GM20431 (cell line): ENCODE results near the gene SLC2A14.
"Not testable (repeated sequence)": the region's sequence is repeated elsewhere in the genome, so short reads cannot be mapped to it uniquely, and the experiment has no call there.

Source experiments
- in situ Hi-C: fragments of 300-500 bp; cut with MseI, MboI; formaldehyde crosslinking; loops from one replicate; pipeline ENCODE4 v1.15.0; 2020; ENCODE audit warnings: low sequenced_read_pairs; ENCODE audit not compliant: unreplicated experiment

SLC2A14 gene

DNA sequence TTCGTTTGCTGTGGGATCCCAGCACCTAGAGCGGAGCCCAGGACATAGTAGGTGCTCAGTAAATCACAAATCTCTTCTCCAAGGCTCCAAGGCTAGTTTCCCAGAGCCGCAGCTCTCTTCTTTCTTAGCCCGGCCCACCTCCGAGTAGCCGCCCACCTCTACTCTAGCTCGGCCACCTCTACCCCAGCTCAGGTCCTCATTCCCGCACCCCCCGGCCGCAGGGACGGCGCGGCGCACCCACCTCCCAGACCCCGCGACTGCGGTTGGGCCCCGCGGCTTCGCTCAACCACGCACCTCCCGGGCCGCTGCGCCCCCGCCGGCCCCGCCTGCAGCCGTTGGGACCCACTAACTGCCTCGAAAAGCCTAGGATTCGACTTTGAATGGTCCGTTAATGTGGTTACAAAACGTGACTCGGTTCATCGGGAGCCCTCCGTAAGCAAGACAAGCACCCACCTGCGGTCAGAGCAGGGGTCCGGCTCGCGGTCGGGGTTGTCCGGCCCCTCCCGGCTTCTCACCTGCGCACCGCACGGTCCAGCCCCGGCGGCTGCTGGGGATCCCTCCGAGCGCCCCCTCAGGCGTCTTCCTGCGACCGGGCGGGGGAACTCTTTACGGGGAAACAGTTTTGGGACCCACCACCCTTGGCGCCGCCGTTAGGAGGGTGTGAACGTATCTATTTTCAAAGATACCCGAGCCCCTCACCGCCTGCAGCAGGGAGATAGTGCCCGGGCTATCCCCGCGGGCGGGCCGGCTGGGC lies at the start of gene SLC2A14:
Gene SLC2A14 (minus strand): TSS at position 350 of the 754 bp plus-strand sequence. CDS start 3,035 bp downstream, outside the sequence.
- in situ Hi-C loops: no loop called here

DNA sequence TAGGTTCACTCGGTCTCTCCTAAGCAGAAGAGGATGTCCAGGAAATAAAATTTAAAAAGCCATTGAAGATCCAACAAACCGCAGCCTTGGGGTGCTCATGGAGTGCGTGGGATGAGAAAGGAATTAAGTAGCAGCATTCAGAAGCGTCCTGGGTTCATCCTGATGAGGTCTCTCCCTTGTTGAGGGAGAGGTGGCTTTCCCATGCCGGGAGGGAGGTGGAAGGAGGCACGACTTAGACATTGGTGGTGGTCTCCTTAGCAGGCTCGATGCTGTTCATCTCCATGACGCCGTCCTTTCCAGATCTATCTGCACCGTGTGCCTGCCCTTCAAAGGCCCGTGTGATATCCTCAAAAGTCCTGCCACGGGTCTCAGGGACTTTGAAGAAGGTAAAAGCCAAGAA lies 48.5 kb upstream of the SLC2A14 start:
- in situ Hi-C loops: not testable (repeated sequence)

DNA sequence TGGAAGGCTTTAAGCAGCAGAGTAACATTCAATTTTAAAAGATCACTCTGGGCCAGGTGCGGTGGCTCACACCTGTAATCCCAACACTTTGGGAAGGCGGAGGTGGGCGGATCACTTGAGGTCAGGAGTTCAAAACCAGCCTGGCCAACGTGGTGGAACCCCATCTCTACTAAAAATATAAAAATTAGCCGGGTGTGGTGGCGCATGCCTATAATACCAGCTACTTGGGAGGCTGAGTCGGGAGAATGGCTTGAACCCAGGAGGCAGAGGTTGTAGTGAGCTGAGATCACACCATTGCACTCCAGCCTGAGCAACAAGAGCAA lies 45.5 kb upstream of the SLC2A14 start:
- in situ Hi-C loops: not testable (repeated sequence)

DNA sequence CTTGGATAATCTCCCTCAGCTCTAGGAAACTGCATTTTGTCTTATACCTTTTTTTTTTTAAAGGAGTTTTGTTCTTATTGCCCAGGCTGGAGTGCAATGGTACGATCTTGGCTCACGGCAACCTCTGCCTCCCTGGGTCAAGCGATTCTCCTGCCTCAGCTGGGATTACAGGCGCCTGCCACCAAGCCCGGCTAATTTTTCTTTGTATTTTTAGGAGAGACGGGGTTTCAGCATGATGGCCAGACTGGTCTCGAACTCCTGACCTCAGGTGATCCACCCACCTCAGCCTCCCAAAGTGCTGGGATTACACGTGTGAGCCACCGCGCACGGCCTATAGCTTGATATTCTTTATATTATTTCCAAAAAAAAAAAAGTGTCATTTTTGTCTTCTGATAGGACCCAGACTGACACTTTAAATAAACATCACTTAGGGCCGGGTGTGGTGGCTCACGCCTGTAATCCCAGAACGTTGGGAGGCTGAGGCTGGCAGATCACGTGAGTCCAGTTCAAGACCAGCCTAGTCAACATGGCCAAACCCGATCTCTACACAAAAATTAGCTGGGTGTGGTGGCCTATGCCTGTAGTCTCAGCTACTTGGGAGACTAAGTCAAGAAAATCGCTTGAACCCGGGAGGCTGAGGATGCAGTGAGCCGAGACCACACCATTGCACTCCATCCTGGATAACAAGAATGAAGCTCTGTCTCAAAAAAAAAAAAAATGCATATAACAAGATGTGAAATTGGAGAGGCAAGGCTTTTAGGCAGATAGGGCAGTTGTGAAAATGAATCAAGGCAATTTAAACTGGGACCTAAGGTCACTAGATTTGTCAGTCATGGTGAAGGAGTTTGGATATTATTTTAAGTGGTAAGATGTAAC lies 44.9 kb upstream of the SLC2A14 start:
- in situ Hi-C loops: no loop called here

DNA sequence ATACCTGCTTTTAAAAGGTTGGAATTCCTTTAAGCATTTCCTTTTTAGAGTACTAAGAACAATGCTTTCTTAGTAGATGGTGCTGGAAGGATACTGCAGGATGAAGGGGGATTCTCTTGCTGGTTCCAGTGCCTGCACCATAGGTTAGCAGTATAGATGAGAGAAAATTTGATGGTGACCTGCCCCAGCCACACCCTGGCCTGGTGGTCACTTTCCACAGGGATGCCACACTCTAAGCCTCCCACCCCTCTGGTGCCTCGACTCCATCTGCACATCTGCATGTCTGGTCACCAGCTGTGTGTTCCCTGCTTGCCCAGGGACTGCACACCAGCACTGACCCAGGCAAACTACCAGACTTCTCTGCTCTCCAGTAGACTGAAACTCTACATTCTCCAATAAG lies 44.2 kb upstream of the SLC2A14 start:
- in situ Hi-C loops: no loop called here

DNA sequence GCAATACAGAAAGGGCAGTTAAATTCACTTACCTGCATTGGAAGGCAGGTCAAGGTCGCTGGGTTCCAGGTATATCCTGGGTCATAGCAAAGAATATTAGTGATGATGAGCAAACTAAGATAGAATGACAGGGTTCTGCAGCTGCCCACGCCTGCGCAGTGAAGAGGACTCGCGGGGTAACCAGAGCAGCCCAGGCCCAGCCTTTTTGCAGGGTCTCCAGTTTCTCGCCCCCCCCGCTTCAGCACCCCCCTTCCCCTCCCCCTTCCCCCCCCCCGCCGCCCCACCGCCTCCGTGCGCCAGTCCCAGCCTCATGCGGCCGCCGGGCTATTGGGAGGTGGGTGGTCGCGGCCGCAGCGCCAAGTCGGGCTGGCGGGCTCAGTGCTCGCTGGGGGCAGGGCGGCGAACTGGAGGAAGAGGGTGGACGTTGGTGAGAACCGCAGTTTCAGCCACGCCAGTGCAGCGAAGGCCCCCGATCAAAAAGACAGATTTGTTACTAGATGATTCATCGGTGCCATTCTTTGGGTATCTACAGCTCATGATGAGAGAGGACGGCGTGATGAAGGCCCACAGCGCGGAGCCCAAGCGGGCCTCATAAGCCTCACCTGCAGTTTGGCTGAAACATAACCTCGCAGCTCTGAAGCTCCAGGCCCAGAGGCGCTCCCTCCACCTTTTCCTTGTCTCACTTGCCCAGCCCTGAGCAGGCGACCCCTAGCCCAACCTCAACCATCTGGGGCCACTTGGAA lies 43.1 kb upstream of the SLC2A14 start:
- in situ Hi-C loops: no loop called here

DNA sequence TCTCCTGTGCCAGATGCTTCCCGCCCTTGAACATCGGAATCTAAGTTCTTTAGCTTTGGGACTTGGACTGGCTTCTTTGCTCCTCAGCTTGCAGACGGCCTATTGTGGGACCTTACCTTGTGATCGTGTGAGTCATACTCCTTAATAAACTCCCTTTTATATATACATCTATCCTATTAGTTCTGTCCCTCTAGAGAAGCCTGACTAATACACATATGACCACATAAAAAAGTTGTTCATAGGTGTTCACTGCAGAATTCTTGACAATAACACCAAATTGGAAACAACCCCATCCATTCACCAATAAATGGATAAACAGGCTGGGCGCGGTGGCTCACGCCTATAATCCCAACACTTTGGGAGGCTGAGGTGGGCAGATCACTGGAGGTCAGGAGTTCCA lies 37.4 kb upstream of the SLC2A14 start:
- in situ Hi-C loops: not testable (repeated sequence)

DNA sequence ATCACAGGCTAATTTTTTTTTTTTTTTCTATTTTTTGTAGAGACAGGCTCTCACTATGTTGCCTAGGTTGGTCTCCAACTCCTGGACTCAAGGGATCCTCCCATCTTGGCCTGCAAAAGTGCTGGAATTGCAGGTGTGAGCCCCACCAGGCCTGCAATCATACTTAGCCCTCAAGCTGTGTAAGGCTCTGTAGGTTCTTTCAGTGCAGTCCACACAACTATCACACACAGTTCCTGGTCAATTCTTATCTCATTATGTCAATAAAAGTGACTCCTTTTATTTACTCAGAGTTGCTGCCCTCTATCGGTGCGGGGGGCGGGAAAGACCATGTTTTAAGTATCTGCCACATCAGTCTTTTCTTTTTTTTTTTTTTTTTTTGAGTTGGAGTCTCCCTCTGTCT lies 34.3 kb upstream of the SLC2A14 start:
- in situ Hi-C loops: no loop called here

DNA sequence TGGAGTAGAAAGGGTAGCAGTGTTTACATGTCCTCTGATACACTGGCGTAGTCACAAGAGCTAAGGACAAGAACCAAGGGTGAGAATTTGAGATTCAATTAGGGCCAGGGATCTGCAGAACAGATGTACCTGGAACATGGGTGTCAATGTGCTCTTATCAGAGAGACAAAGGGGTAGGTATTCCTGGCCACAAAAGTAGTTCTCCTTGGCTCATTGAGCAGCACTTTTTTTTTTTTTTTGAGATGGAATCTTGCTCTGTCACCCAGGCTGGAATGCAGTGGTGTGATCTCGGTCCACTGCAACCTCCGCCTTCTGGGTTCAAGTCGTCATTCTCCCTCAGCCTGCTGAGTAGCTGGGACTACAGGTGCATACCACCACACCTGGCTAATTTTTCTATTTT lies 33.6 kb upstream of the SLC2A14 start:
- in situ Hi-C loops: not testable (repeated sequence)

DNA sequence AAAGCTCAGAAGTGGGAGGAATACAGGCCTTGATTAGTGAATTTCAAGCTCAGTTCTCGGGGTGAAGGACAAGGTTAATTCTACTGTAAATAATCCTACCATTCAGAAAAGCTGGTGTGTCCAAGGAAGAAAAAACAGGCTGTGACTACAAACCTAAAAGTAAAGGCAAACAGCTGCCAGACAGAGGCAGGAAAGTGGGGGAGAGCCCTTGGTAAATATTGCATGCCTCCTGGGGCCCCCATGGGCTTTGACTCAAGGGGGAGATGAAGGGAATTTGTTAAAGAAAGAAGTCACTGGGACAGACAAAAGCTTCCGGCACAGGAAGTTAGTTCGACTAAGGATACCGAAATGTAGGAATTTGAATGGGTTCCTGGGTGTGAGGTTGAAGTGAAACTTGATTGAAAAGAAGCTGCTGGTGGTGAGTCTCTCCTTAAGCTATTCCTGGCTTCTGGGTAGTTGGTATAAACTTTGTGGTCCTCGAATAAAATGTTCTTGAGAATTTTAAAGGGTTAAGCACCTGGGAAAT lies 32.9 kb upstream of the SLC2A14 start:
- in situ Hi-C loops: not testable (repeated sequence)

DNA sequence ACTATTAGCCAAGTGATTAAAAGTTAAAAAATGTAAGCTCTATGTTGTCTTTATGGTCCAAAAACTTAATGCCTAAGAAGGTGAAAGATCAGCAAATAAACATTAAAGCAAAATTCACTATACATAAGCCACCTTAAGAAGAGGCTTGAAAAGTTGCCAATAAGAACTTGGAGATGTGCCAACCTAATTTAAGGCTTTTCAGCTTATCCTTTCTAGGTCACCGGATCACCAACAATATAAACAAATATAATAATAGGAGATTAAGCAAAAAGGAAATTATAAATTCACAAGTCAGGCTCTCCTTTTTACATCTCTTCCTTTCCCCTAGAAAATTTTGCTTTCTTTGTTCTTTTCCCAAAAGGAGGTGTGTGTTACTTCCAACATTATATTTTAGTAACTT lies 32.4 kb upstream of the SLC2A14 start:
- in situ Hi-C loops: no loop called here

DNA sequence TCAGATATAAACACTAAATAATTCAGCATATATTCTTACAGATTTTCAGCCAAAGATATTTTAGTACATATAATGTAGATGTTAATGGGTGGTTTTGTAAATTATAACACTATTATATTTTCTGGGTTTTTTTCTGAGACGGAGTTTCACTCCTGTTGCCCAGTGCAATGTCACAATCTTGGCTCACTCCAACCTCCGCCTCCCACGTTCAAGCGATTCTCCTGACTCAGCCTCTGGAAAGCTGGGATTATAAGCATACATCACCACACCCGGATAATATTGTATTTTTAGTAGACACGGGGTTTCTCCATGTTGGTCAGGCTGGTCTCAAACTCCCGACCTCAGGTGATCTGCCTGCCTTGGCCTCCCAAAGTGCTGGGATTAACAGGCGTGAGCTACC lies 29.7 kb upstream of the SLC2A14 start:
- in situ Hi-C loops: not testable (repeated sequence)

DNA sequence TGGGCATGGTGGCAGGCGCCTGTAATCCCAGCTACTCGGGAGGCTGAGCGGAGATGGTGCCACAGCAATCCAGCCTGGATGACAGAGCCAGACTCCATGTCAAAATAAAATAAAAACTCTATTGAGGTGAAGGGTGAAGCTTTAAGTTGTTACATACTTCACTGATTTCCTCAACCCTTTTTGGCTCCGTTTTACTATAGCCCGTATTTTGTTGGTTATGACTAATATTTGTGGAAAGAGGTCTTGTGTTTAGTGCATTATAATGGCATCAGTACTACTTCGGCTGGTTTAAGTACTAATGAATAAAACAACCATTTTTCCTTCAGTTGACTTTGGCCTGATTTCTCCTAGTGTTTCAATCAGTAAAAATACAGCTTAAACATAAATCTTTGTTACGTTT lies 27.0 kb upstream of the SLC2A14 start:
- in situ Hi-C loops: no loop called here

DNA sequence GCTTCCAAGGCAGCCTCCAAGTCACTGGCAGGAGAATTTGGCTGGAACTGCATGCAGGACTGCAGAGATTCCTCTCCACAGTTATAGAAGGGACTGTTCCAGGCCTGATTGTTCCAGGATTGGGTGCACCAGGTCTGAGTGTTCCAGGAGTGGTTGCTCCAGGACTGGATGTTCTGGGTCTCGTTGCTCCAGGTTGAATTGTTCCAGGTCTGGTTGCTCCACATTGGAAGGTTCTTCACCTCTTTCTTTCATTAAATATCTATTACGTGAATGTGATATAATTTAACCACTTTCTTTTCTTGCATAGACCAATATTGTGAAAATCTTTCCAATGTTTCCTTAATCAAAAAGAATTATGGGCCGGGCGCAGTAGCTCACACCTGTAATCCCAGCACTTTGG lies 24.0 kb upstream of the SLC2A14 start:
- in situ Hi-C loops: not testable (repeated sequence)

DNA sequence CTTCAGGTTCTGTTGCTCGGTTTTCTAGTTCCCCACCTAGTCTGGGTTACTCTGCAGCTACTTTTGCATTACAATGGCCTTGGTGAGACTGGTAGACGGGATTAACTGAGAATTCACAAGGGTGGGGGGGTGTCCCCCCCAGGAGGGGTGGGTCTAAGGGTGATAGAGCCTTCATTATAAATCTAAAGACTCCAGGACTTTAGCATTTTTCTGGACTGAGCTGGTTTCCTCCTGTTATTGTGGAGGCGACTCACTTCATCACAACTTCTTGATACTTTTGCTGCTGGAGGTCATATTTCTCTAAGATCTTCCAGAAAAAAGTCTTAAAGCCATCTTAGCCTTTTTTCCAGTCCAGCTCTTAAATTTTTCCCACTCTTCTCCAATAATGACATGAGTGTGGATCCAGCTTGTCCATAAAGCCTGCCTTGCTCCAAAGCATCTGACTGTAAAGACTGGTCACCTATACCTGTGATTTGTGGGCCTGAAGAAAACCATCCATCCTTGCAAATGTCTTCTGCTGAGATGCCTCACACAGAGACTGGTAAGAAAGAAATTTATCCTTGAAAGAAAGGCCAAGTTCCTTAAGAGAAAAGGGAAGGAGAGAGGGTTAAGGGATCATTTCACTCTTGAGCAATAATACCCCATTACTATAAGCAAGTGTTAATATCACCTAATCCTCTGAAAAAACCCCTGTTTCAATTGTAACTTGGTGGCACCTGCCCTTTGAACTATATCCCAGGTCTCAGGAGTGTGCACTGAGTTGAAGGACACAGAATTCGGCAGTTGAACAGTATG lies 19.7 kb upstream of the SLC2A14 start:
- in situ Hi-C loops: no loop called here

DNA sequence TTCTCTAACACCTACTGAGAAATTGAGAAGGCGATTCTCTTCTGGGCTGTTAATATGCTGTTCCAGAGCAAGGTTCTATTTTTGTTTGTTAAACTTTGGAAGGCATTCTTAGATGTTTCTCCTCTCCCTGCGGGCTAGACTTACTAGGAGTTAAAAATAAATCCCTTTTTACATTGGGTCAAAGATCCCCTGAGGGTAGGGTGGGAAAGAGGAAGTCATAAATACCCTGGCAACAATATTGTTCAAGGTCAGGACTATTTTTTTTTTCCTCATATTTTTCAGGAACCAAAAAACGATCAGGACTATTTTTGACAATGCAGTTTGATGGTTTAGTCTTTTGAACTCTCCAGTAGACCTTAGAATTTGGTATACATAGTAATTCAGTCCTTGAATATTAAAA lies 12.0 kb upstream of the SLC2A14 start:
- in situ Hi-C loops: no loop called here

DNA sequence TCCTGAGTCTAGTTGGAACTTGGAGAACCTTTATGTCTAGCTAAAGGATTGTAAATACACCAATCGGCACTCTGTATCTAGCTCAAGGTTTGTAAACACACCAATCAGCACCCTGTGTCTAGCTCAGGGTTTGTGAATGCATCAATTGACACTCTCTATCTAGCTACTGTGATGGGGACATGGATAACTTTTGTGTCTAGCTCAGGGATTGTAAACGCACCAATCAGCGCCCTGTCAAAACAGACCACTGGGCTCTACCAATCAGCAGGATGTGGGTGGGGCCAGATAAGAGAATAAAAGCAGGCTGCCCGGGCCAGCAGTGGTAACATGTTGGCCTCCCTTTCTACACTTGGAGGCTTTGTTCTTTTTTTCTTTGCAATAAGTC lies 9.0 kb upstream of the SLC2A14 start:
- in situ Hi-C loops: not testable (repeated sequence)

DNA sequence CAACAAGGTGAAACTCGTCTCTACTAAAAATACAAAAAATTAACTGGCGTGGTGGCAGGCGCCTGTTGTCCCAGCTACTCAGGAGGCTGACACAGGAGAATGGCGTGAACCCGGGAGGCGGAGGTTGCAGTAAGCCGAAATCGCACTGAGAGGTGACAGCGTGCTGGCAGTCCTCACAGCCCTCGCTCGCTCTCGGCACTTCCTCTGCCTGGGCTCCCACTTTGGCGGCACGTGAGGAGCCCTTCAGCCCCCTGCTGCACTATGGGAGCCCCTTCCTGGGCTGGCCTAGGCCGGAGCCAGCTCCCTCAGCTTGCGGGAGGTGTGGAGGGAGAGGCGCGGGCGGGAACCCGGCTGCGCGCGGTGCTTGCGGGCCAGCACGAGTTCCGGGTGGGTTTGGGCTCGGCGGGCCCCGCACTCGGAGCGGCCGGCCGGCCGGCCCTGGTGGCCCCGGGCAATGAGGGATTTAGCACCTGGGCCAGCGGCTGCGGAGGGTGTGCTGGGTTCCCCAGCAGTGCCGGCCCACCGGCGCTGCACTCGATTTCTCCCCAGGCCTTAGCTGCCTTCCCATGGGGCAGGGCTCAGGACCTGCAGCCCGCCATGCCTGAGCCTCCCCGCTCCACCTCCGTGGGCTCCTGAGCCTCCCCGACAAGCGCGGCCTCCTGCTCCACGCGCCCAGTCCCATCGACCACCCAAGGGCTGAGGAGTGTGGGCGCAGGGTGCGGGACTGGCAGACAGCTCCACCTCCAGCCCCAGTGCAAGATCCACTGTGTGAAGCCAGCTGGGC lies 8.4 kb upstream of the SLC2A14 start:
- in situ Hi-C loops: not testable (repeated sequence)

DNA sequence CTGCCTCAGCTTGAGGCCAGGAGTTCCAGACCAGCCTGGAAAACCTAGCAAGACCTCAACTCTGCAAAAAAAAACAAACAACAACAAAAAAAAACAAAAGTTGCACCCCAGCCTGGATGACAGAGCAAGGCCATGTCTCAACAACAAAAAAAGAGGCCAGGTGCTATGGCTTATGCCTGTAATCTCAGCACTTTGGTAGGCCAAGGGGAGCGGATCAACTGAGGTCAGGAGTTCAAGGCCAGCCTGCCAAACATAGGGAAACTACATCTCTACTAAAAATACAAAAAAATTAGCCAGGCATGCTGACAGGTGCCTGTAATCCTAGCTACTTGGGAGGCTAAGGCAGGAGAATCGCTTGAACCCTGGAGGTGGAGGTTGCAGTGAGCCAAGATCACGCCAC lies 6.5 kb upstream of the SLC2A14 start:
- in situ Hi-C loops: no loop called here
